ENCODE results near the gene VASP. TPM values are rescaled to one million over a fixed set of nuclear protein-coding genes. Genes with fewer than 3 reads are reported as not detected.

The VASP gene
- total and polyA plus RNA-seq, 8 donors = 12.5 to 49.3 (median 29.3) TPM

DNA sequence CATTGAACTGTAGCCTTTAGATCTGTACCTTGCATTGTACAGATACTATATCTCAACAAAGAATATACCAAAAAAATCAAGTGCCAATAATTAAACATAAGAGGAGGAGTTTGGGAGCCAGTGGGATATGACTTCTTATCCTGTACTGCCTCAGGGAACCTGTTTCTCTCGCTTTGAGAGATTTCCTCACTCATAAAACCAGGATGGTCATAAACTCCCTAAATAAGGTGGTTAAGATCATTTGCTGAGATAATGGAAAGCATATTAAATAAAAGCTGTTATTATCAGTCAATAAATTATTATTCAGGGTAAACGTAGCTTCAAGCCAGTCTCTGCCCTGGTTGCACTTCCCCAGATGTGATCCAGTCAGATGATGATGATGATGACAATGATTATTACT is 60.3 kb downstream of the VASP start:
- H3K4me3 ChIP-seq = no peak overlapping the region
- 74% methylated on average over 2 of the region's 2 CpGs for WGBS, 2 donors
- H3K27ac ChIP-seq = no peak overlapping the region
- no peaks in the 10 kb centered on the region for H3K9me3 ChIP-seq
- H3K27me3 ChIP-seq = no peaks in the 10 kb centered on the region
- TF ChIP-seq, protein P1, sequence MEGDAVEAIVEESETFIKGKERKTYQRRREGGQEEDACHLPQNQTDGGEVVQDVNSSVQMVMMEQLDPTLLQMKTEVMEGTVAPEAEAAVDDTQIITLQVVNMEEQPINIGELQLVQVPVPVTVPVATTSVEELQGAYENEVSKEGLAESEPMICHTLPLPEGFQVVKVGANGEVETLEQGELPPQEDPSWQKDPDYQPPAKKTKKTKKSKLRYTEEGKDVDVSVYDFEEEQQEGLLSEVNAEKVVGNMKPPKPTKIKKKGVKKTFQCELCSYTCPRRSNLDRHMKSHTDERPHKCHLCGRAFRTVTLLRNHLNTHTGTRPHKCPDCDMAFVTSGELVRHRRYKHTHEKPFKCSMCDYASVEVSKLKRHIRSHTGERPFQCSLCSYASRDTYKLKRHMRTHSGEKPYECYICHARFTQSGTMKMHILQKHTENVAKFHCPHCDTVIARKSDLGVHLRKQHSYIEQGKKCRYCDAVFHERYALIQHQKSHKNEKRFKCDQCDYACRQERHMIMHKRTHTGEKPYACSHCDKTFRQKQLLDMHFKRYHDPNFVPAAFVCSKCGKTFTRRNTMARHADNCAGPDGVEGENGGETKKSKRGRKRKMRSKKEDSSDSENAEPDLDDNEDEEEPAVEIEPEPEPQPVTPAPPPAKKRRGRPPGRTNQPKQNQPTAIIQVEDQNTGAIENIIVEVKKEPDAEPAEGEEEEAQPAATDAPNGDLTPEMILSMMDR (IDR thresholded peaks at IDR 0.05) = no peak
- intact Hi-C loops (cut with DNase I) = no loop called here
- DNase-seq = no peak
- no peak for ATAC-seq
- no peak for FAIRE-seq
- no peaks in the 10 kb centered on the region for H3K36me3 ChIP-seq
- no peaks in the 10 kb centered on the region for H3K4me1 ChIP-seq

DNA sequence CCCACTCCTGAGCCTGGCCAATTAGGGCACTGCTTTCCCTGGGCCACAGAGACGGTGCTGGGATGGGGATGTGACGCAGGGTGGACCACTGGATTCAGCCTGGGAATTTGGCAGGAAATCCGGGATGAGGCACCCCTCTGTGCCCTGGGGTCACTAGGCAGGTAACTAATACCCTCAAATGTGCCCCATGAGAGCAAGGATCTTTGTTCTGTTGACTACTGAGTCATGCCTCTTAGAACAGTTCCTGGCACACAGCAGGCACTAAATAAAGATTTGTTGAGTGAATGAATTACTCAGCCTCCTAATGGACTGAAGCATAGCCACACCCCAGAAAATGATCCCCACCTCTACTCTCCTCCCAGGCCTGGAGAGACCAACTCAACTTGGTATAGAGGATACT is 61.5 kb downstream of the VASP start:
- intact Hi-C loops (cut with DNase I) = no loop called here
- Histone ChIP-seq H3K4me3 (no peak overlapping the region), H3K4me1 (no peaks in the 10 kb centered on the region), H3K9me3 (no peaks in the 10 kb centered on the region), H3K36me3 (no peaks in the 10 kb centered on the region), H3K27ac (peak overlapping the region in 1 of 4 donors; percentile 37), H3K27me3 (no peaks in the 10 kb centered on the region)
- ATAC-seq = peak; percentile 21 to 76 (median 54)
- no peak for FAIRE-seq
- DNase-seq = no peak
- TF ChIP-seq, protein P1 (IDR thresholded peaks at IDR 0.05) = no peak
- 79 to 83% methylated on average over 3 of the region's 3 CpGs for WGBS, 2 donors

DNA sequence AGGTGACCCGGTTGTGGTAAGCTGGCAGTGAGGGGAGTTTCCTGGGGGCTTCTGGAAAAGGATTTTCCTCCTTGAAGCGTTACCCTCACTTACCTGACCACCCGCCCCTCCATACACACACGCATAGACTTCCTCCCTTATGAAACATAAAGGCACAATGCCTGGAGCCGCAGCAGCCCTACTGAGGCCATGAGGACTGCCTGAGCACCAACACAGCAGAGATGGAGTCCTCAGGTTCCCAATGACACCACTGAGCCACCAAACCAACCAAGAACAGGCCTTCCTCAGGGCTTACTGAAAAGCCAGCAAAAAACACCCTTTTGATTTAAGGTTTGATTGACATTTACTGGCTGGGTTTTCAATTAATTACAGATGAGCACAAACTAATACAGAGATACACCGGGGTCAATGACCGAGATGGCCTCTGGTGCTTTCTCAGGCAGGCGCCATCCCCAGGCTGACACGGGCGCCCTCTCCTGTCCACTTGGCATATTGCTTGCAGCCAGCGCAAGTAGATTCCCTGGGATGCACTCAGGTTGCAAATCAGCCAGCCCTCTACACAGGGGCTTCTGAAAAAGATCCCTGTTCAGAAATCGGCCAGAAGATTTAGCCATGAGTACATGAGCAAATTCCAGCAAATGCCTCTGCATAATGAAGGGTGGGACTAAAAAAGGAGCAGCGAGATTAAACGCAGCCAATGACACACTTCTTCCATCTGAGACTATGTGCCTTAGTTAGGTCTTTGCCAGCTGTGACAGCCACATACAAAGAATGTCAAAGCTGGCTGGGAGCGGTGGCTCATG is 62.5 kb downstream of the VASP start:
- intact Hi-C loops (cut with DNase I) = no loop called here
- Histone ChIP-seq H3K36me3 (no peaks in the 10 kb centered on the region), H3K4me1 (no peaks in the 10 kb centered on the region), H3K27ac (no peak overlapping the region), H3K9me3 (no peaks in the 10 kb centered on the region), H3K27me3 (no peaks in the 10 kb centered on the region), H3K4me3 (no peak overlapping the region)
- TF ChIP-seq, protein P1 (IDR thresholded peaks at IDR 0.05) = peak; percentile 25 to 58 (median 45)
- FAIRE-seq (no peak), ATAC-seq (peak; percentile 52 to 91 (median 86)), DNase-seq (peak in 4 of 6 donors; percentile 43 to 82 (median 59))
- WGBS, 2 donors = 60% methylated on average over 15 of the region's 15 CpGs

DNA sequence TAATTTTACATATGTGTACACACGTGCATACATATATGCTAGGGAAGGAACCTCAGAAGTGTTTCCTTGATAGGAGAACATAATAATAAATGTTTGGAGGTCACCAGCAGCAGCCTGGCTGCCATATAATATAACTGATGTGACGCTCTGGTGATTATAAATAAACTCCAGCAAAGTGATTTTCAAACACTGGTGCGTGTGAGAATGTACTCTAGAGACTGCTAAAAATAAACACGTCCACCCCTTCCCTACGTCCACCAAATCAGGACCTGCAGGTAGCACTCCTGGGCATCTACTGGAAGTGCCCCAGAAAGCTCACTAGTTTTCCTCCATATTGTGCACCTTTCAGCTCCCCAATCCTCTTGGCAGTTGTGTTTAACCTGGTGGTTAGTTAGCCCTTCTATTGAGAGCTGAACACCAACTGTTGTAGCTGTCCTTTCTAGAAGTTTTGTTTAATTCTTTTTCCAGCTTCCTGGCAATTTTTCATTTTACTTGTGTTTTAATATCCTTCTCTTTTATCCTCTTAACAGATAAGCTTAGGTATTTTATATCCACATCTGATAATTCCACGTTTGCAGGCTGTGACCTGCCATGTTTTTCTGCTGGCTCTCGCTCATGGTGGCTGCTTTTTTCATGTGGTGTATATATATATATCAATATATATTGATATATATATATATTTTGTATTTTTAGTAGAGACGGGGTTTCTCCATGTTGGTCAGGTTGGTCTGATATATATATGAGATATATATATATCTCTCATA is 64.4 kb downstream of the VASP start:
- H3K36me3 ChIP-seq = no peaks in the 10 kb centered on the region
- TF ChIP-seq, protein P1 (IDR thresholded peaks at IDR 0.05) = no peak

More for the DNA sequence above, 64.4 kb downstream of the VASP start:
- no peak for DNase-seq
- intact Hi-C loops (cut with DNase I) = no loop called here
- Histone ChIP-seq H3K27ac (no peak overlapping the region), H3K27me3 (no peaks in the 10 kb centered on the region), H3K4me1 (peaks cover 1 to 4% (median 2%) of the 10 kb centered on the region in 3 donors), H3K9me3 (no peaks in the 10 kb centered on the region), H3K4me3 (no peak overlapping the region)
- no peak for ATAC-seq
- no peak for FAIRE-seq
- 74 to 81% methylated on average over 8 of the region's 8 CpGs for WGBS, 2 donors

Measured in pancreas (tissue), 10 donors.